HuH-7.5 (cell line): Measurements from ENCODE around the gene BRSK2.
"Not testable (repeated sequence)": the region's sequence is repeated elsewhere in the genome, so short reads cannot be mapped to it uniquely, and the experiment has no call there.

Experiments used
- DNase-seq: peaks from one replicate; pipeline ENCODE4 v3.0.0; 2011; ENCODE audit warnings: low spot score

The BRSK2 gene

DNA sequence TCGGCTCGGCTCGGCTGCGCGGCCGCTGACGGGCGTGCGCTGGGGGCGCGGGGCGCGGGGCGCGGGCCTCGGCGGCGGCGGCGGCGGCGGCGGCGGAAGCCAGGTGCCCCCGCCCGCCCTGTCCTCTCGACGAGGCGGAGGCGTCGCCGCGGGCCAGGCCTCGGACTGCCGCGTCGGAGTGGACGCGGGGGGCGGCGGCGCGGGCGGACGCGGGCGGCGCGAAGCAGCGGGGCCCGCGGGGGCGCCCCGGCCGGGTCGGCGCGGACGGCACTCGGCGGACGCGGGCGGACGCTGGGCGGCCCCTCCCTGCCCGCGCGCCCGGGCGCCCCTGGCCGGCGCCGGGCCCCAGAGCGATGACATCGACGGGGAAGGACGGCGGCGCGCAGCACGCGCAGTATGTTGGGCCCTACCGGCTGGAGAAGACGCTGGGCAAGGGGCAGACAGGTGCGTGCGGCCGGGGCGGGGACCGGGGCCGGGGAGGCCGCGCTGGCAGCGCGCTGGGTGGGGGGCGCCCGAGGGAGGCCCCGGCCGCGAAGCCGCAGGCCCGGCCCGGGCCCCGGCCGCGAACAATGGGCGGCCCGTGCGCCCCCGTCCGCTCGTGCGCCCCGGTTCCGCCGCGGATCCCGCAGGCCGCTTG lies at the start of gene BRSK2:
Gene BRSK2 (plus strand): TSS at position 3 of the 637 bp plus-strand sequence. CDS start 351 bp downstream, at position 354.
- DNase-seq, result no peak

DNA sequence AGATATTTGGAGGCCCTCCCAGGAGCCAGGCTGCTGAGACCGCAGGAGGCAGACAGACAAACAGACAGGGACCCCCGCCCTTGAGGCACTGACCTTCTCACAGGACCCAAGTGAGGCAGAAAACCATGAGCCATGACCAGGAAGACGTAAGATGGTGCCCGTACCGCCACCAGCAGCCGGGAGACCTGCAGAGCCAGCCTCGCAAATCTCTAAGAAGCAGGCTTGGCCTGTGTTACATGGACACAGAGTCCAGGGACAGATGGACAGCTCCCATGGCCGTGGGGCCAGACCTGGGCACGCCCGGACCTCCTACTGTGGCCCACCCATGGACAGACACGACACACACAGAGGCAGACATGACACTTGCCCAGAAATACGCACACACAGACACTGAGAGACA lies 49.6 kb upstream of the BRSK2 start:
- no peak for DNase-seq

DNA sequence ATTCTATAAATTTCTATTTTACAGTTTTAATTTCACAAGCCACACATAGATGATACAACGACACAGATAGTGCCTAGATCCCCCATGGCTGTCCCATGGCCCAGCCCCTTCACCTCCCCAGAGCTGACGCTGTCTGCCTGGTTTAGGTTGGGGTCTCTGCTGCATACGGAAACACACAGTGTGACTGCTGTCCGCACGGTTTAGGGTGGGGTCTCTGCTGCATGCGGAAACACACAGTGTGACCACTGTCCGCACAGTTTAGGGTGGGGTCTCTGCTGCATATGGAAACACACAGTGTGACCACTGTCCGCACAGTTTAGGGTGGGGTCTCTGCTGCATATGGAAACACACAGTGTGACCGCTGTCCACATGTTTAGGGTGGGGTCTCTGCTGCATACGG lies 48.5 kb upstream of the BRSK2 start:
- DNase-seq, result not testable (repeated sequence)

DNA sequence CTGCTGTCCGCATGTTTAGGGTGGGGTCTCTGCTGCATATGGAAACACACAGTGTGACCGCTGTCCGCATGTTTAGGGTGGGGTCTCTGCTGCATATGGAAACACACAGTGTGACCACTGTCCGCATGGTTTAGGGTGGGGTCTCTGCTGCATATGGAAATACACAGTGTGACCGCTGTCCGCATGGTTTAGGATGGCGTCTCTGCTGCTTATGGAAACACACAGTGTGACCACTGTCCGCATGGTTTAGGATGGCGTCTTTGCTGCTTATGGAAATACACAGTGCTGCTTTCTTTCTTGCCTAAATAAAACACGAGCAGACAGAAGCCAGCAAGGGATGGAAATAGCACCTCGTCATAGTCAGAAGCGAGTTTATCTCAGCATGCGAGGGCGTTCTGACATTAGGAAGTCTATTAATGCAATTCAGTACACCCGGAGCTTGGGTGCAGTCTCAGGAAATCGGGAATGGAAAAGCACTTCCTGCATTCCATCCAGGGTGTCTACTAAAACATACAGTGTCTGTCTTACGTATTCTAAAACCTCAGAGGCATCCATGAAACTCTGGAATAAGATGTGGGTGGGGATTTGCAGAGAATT lies 47.7 kb upstream of the BRSK2 start:
- no peak for DNase-seq

DNA sequence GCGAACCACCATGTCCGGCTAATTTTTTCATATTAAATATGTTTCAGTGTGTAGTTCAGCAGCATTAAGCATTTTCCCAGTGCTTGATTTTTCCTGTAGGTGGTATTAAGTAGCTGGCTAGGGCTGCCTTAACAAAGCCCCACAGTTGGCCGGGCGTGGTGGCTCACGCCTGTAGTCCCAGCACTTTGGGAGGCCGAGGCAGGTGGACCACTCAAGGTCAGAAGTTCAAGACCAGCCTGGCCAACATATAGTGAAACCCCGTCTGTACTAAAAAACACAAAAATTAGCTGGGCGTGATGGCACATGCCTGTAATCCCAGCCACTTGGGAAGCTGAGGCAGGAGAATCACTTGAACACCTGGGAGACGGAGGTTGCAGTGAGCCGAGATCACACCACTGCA lies 46.8 kb upstream of the BRSK2 start:
- no peak for DNase-seq

DNA sequence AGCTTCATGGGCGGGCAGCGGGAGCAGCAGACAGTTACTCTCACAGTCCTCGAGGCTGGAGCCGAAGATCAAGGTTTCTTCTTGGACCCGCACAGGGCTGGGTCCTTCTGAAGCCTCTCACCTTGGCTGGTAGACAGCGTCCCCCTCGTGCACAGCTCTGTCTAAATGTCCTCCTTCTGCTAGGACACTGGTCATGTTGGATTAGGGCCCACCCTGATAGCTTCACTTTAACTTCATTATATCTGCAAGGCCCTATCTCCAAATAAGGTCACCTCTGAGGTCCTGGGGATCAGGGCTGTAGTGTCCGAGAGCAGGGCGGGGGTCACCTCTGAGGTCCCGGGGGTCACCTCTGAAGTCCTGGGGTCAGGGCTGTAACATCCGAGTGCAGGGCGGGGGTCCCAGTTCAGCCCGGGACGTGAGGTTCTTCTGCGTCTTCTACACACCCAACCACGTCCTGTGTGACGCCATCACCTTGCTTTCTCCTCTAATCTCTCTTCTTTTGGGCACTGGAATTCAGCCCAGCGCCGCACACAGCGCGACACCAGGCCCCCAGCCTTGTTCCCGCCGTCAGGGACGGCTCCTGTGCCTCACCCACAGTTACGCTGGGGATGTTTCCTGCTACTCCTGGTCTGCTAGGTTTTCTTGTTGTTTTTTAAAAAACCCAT lies 46.2 kb upstream of the BRSK2 start:
- DNase-seq, result no peak

DNA sequence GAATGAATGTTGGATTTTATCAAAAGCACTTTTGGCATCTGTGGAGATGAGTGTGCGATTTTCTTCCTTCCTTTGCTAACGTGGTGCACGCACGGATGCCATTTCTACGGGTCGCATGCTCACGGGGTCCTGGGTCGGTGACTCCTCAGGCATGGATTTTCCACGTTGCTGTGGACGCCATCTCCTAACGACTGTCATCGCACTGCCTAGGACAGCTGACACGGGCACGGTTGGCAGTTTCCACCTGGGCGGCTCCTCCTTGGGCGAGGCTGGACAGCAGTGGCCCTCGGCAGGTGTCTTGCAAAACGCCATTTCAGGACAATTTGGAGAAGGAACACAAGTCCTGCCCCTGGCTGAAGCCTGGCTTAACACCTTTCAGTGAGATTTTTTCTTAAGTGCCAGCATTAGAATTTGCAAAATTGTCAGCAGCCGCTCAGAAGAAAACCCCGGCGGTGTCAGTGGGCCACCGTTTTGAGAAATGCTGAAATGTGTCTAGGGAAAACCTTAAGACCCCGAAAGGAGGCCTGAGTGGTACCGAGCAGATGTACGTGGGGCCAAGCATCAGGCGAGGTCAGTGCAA lies 45.6 kb upstream of the BRSK2 start:
- no peak for DNase-seq

DNA sequence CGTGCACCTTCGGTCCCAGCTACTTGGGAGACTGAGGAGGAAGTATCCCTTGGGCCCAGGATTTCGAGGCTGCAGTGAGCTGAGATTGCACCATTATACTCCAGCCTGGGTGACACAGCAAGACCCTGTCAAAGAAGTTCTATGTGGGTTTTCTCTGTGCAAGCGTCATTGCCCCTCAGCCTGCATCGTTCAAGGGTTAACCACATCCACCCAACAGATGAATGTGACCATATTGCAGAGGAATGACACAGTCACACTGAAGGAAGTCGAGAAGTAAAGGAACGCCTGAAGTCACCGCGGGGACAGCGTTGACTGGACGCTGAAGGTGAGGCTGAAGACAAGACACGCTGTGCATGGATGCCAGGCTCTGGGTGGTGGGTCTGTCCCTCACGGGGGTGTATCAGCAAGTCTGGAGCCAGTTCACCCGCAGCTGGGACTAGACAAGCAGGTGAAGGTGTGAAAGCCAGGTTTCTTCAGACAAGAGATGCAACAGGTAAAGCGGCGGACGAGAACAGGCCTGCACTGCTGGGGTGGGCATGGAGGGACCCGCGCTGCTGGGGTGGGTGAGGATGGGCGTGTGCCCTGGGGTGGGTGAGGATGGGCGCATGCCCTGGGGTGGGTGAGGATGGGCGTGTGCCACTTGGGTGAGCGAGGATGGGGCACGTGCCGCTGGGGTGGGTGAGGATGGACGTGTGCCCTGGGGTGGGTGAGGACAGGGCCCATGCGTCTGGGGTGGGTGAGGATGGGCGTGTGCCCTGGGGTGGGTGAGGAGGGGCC lies 43.8 kb upstream of the BRSK2 start:
- DNase-seq, result no peak

DNA sequence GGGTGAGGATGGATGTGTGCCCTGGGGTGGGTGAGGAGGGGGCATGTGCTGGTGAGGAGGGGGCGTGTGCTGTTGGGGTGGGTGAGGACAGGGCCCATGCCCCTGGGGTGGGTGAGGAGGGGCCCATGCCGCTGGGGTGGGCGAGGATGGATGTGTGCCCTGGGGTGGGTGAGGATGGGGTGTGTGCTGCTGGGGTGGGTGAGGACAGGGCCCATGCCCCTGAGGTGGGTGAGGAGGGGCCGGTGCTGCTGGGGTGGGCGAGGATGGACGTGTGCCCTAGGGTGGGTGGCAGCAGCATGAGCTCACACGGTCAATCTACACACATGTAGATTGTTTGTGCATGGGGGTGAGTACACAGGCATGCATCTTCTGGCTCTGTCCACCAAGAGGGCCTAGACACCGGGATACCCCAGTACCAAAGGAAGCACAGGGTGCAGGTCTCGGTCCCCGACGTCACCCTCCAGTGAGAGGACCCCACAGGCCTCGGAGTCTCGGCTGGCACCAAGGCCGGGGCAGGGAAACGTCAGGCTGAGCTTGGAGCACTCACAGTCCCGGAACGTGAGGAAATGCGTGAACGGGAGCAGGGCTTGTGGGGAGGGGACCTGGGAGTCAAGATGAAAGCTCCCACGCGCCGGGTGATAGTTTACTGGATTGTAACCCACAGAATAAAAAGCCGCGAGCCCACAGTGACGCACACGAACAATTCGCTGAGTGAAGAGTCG lies 42.9 kb upstream of the BRSK2 start:
- DNase-seq, result no peak

DNA sequence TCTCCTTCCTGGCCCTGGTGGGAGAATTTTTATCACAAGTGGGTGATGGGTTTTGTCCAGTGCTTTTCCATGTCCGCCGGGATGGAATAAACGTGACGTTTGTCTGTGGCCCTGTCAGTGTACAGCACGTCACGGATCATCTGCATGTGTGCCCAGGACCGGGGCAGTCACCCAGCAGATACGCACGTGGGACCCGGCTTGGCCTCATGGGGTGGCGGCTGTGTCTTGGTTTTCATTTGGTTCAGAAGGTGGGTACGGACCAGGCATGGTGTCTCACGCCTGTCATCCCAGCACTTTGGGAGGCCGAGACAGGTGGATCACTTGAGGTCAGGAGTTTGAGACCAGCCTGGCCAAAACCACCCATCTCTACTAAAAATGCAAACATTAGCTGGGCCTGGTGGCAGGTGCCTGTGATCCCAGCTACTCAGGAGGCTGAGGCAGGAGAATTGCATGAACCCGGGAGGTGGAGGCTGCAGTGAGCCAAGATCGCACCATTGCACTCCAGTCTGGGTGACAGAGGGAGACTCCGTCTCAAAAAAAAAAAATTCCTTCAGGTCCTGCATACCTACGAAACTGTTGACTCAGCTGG lies 42.2 kb upstream of the BRSK2 start:
- DNase-seq, result not testable (repeated sequence)

DNA sequence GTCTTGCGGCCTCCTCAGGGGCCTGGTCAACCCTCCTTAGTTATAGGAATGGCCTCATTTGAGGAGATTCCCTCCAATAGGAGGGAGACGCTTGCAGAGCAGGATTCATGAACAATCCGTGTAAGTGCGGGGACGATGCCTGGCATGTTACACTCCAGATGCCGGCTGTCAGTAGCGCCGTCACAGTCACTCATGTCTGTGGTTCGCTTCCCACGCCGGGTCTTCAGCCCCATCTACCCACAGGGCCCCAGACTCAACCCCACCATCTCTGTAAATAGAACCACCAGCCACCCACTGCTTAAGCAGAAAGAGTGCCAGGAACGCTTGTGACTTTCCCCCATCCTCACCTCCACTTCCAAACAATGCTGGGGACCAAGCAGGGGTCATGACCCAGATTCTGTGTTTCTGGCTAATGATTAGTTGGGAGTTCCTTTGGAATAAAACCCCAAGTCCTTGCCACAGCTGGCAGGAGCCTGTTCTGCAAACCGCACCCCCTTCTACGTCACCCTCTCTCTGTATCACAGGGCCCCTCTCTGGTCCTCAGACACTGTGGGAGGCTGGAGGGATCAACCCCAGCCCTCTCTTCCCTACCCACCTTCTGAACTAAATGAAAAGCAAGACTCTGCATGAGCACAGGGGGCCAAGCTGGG lies 41.5 kb upstream of the BRSK2 start:
- no peak for DNase-seq

DNA sequence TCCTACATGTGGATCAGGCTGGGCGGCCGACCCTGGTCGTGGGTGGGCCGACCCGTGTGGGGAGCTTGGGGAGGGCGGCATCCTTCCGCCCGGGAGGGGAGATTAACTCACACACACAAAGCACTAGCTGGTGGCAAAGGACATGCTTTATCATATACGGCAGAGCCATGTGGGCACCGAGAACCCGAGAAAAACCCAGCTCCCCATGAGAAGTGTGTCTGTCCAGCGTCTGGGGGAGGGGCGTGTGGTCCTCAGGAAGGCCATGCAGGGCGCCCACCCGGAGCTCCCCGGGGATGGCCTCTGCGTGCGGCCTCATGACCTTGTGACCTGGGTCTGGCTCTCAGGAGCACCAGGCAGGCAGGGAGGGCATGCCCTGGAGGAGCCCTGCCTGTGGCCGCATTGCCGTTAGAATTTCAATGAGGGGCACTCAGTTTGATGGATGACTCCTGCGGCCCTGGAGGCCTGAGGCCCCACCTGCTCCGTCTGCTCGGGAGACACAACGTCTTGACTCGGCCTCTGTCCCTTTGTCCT lies 40.9 kb upstream of the BRSK2 start:
- DNase-seq, result no peak

DNA sequence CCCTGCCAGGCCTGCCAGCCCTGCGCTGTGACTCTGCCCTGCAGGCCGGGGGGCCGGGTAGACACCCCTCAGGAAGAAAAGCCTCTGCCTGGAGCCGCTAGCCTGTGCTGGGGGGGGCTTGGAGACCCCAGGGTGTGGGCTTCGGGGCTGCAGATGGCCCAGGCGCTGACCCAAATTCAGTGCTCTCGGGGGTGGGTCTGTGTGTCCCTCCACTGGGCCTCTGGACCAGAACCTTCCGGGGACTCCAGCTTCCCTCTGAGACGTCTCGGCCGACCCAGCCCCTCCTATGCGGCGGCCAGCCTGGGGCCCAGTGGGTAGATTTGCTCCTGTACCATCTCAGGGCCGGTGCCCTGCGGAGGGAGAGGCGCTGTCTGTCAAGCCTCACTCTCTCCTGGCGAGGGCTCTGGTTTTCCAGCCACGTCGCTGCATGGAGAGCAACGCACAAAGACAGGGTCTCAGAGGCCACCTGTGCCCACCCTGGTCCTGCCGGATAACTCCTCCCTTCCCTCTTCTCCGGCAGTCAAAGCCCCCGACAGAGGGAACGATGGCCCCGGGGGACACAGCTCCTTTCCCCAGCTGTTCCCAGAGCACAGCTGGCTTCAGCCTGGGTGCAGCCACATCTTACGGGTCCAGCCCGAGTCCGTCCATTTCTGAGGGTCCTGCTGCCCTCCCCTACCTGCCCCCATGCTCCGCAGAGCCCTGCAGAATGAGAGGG lies 40.2 kb upstream of the BRSK2 start:
- DNase-seq, result no peak

DNA sequence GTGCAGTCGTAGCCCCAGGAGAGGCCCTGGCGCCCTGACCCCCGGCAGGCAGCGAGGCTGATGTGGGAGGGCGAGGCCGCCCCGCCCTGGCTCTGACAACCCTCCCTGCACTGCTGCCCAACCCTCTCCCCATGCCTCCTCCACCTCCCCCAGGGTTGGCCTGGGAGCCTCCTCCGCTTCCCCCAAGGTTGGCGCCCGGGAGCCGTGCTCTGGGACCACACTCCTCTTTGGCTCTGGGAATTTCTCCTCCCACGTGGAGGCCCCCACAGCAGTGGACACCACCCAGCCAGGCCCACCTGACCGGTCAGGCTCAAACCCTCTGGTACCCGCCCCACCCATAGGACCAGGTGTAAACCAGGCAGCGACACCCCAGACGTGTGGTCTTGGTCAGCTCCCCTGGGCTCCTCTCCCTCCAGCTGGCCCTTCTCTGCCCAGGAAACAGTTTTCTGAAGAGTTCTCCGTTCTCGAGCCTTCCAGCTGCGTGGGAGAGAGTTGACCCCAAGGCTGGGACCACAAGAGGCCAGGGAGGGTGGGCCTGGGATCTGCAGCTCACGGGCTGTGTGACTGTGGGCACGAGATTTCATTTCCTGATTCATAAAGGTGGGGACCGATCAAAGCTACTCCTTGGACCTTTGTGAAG lies 39.5 kb upstream of the BRSK2 start:
- DNase-seq, result no peak

DNA sequence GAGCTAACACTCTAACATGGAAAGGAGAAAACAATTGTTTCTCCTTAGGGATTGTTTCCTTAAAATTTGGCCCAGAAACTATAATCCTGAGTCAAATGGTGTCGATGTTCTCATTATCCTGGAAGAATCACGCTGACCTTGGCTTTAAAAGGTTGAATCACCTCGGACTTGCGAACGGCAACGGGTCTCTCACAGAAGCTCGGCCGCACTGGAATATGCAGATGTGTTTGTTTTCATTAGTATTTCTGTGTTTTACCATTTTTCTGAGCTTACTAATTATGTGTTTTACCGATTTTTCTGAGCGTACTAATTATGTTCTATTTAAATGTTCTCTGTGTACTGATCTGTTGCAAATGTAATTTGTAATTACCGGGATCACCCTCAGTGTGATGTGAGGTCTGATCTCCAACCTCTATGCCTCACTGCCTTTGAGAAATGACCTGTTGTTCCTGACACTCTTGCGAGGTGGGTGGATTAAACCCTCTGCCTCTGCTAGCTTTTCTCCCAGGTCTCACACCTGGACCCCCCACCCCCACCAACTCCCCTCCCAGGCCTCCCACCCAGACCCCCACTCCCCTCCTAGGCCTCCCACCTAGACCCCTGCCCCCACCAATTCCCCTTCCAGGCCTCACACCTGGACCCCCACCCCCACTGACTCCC lies 38.3 kb upstream of the BRSK2 start:
- no peak for DNase-seq

DNA sequence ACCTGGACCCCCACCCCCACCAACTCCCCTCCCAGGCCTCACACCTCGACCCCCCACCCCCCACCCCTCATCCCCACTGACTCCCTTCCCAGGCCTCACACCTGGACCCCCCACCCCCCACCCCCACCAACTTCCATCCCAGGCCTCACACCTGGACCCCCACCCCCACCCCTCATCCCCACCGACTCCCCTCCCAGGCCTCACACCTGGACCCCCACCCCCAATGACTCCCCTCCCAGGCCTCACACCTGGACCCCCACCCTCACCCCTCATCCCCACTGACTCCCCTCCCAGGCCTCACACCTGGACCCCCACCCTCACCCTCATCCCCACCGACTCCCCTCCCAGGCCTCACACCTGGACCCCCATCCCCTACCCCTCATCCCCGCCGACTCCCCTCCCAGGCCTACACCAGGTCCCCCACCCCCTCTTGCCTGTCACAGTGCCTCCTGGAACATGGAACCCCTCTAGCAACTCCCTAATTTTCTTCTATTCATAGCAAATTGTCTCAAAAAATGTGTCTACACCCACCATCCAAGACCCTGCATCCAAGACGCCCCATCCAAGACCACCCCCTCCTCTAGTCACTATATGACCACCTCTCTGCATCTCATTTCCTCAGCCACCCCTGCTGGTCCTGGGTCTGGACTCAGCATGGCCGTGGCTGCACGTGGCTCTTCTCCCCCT lies 36.9 kb upstream of the BRSK2 start:
- no peak for DNase-seq

DNA sequence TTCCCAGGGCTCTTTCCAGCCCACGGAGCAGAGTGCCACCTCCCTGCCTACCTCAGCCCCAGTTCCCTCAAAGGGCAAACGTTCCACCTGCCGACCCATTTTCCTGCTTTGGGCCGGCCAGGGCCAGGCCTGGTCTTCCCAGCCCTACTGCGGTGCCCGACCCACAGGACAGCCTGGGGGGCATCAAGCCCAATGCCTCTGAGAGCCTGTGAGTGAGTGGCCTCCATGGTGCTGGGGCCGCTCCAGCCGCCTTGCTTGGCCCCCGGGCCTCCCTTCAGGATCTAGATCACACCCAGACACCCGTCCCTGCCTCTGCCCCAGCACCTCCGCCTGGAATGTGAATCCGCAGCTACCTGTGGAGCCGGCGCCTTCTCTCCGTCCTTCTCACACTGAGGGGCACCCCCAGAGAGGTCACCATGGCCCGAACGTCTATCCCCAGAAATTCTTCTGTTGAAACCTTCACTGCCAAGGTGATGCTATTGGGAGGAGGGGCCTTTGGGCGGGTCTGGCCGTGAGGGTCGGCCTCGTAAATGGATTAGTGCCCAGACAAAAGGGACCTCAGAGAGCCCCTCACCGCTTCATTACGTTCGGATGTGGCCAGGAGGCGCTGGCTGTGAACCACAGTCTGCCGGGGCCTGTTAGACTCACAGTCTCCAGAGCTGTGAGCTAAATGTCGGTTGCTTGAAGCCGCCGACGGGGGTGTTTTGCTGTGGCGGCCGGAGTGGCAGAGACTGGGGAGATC lies 36.2 kb upstream of the BRSK2 start:
- no peak for DNase-seq
